ENCODE measurements around the gene NCBP2L.

NCBP2L gene

DNA sequence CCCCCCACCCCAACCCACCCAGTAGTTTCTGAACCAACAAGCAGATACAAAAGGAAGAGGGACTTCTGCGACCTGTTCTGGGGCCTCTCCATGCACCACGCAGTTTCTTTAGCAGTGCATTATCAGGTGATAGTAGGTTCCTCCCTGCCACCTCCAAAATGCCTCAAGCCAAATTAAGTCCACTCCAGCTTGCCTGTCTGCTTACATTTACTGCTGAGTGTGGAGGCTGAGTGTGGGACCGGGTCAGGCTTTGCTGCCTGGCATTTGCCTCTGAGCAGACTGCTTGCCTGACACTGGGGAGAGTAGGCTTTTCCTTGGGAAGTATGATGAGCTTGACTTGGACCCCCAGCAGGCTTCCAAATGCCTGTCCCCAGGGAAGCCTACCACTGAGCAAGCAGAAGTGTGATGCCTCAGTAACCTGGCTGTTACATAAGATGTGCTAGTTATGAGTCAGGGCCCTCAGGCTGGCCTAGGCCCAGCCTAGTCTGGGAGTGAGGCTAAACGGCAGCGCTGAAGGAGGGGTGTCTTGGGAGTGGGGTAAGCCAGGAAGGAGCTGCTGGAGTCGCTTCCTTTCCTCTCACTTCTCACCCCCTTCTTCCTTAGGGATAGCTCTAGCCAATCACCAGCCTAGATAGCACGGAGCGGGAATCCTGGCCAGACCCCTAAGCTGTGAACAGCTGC, 10.9 kb upstream of the NCBP2L start:
- no peaks in the 10 kb centered on the region for H3K4me1 ChIP-seq (ENCODE audit: low read depth, poor library complexity, severe bottlenecking)
- no peaks in the 10 kb centered on the region for H3K79me2 ChIP-seq (ENCODE audit: insufficient read depth, low read depth)
- no peak overlapping the region for H3K9ac ChIP-seq
- H3K36me3 ChIP-seq (ENCODE audit: insufficient read depth): no peaks in the 10 kb centered on the region
- no peak overlapping the region for H3K4me3 ChIP-seq (IDR thresholded peaks at IDR 0.05; ENCODE audit: insufficient read depth, low read depth, low read length)
- H2AFZ ChIP-seq (ENCODE audit: low read depth): no peak overlapping the region
- H3K4me2 ChIP-seq: no peak overlapping the region
- H3K27ac ChIP-seq: no peak overlapping the region
- H3K27me3 ChIP-seq (ENCODE audit: insufficient read depth, low read depth): no peaks in the 10 kb centered on the region
- TF ChIP-seq, protein P1, sequence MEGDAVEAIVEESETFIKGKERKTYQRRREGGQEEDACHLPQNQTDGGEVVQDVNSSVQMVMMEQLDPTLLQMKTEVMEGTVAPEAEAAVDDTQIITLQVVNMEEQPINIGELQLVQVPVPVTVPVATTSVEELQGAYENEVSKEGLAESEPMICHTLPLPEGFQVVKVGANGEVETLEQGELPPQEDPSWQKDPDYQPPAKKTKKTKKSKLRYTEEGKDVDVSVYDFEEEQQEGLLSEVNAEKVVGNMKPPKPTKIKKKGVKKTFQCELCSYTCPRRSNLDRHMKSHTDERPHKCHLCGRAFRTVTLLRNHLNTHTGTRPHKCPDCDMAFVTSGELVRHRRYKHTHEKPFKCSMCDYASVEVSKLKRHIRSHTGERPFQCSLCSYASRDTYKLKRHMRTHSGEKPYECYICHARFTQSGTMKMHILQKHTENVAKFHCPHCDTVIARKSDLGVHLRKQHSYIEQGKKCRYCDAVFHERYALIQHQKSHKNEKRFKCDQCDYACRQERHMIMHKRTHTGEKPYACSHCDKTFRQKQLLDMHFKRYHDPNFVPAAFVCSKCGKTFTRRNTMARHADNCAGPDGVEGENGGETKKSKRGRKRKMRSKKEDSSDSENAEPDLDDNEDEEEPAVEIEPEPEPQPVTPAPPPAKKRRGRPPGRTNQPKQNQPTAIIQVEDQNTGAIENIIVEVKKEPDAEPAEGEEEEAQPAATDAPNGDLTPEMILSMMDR (conservative IDR thresholded peaks at IDR 0.05; ENCODE audit: low read depth, low read length): no peak
- H4K20me1 ChIP-seq (ENCODE audit: insufficient read depth): no peaks in the 10 kb centered on the region

- Histone ChIP-seq H2AFZ (ENCODE audit: low read depth) (no peak overlapping the region), H3K4me1 (ENCODE audit: low read depth, poor library complexity, severe bottlenecking) (no peaks in the 10 kb centered on the region), H3K4me2 (no peak overlapping the region), H3K9ac (no peak overlapping the region), H3K36me3 (ENCODE audit: insufficient read depth) (no peaks in the 10 kb centered on the region), H3K27me3 (ENCODE audit: insufficient read depth, low read depth) (no peaks in the 10 kb centered on the region), H3K4me3 (IDR thresholded peaks at IDR 0.05; ENCODE audit: insufficient read depth, low read depth, low read length) (no peak overlapping the region), H3K27ac (no peak overlapping the region), H4K20me1 (ENCODE audit: insufficient read depth) (no peaks in the 10 kb centered on the region), H3K79me2 (ENCODE audit: insufficient read depth, low read depth) (no peaks in the 10 kb centered on the region)
- TF ChIP-seq, protein P1 (conservative IDR thresholded peaks at IDR 0.05; ENCODE audit: low read depth, low read length): no peak
Observed at GRCh38 chrX:107768051-107768450, 9.5 kb upstream of the NCBP2L start.

DNA sequence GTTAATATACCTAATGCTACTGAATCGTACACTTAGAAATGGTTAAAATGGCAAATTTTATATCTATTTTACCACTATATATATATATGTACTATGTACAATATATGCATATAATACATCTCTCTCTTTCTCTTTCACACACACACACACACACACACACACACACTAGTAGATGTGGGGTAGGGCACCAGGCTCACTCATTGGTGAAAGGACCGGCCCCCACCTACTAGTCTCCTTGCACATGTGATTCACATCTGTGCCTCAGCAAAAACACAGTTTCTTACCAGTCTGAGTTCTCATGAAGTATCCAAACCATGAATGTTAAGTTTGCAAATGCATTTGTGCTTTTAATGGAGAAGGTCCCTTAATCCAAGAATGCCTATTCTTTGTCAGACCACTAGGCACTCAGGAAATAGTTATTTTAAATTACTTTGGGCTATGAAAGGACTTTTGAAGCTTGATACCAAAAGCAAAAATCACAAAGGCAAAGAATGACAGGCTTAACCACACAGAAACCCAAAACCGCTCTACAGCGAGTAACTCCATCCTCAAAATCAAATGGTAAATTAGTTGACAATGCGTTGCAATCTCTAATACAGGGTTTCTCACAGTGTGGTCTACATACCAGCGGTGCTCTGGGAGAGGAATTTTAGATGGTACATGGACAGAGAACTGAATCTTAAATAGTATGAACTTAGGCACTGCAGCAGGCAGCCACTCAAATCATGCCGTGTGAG, 7.8 kb upstream of the NCBP2L start:
- TF ChIP-seq, protein P1 (conservative IDR thresholded peaks at IDR 0.05; ENCODE audit: low read depth, low read length): no peak
- no peak overlapping the region for H3K27ac ChIP-seq
- H4K20me1 ChIP-seq (ENCODE audit: insufficient read depth): no peaks in the 10 kb centered on the region
- H3K4me3 ChIP-seq (IDR thresholded peaks at IDR 0.05; ENCODE audit: insufficient read depth, low read depth, low read length): no peak overlapping the region
- no peaks in the 10 kb centered on the region for H3K79me2 ChIP-seq (ENCODE audit: insufficient read depth, low read depth)
- no peak overlapping the region for H3K9ac ChIP-seq
- H3K27me3 ChIP-seq (ENCODE audit: insufficient read depth, low read depth): no peaks in the 10 kb centered on the region
- no peak overlapping the region for H3K4me2 ChIP-seq
- H3K36me3 ChIP-seq (ENCODE audit: insufficient read depth): no peaks in the 10 kb centered on the region
- H3K4me1 ChIP-seq (ENCODE audit: low read depth, poor library complexity, severe bottlenecking): peaks cover under 1% of the 10 kb centered on the region
- H2AFZ ChIP-seq (ENCODE audit: low read depth): no peak overlapping the region

DNA sequence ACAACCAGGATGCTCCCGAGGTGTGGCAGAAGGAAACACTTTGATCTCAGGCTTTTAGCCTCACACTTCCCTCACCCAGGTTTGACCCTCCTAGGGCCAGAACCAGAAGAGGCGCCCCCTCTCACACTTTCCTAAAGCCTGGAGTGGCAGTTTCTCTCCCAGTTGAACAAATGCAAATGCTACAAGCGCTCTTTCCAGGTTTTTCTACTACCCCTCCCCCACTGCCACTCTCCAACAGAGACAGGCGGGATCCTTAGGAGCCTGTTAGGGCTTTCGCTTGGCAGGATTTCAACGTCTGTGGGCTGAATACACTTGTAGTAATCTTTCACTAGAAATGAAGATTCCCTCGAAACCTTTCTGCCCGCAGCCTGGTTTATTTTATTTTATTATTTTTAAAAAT, 4.3 kb upstream of the NCBP2L start:
- Histone ChIP-seq H3K9ac (no peak overlapping the region), H2AFZ (ENCODE audit: low read depth) (no peak overlapping the region), H3K4me1 (ENCODE audit: low read depth, poor library complexity, severe bottlenecking) (peaks cover 5% of the 10 kb centered on the region), H4K20me1 (ENCODE audit: insufficient read depth) (no peaks in the 10 kb centered on the region), H3K4me2 (no peak overlapping the region), H3K27ac (no peak overlapping the region), H3K27me3 (ENCODE audit: insufficient read depth, low read depth) (no peaks in the 10 kb centered on the region), H3K4me3 (IDR thresholded peaks at IDR 0.05; ENCODE audit: insufficient read depth, low read depth, low read length) (no peak overlapping the region), H3K36me3 (ENCODE audit: insufficient read depth) (no peaks in the 10 kb centered on the region), H3K79me2 (ENCODE audit: insufficient read depth, low read depth) (no peaks in the 10 kb centered on the region)
- TF ChIP-seq, protein P1 (conservative IDR thresholded peaks at IDR 0.05; ENCODE audit: low read depth, low read length): no peak

Data from KMS-11 (cell line).